ENCODE measurements around the gene PLPPR1. TPM values are rescaled to one million over a fixed set of nuclear protein-coding genes. Genes with fewer than 3 reads are reported as not detected.

The PLPPR1 gene
- total and polyA plus RNA-seq, 2 of the 13 experiments (the other 11 are each of a cell fraction or from before 2014, with no cell fraction given) = 16.0 to 84.7 TPM

GRCh38 chr9:101028346-101029314 lies at the start of gene PLPPR1 (continued):
- TF ChIP-seq ZNF292 (CRISPR knock-in tag; IDR thresholded peaks at IDR 0.05; ENCODE audit: borderline replicate concordance, low read depth) = peak; percentile 54; the same call in 1 of the 2 replicates
- 0 out of 2 replicates have a peak, but pooled peaks have one; percentile 21 for TF ChIP-seq HOMEZ (CRISPR knock-in tag; IDR thresholded peaks at IDR 0.05; ENCODE audit: low read depth)
- no peak for TF ChIP-seq DPF2 (CRISPR knock-in tag; IDR thresholded peaks at IDR 0.05; ENCODE audit: borderline replicate concordance, low read depth)
- peak; percentile 76 for TF ChIP-seq ARID4A (CRISPR knock-in tag; IDR thresholded peaks at IDR 0.05; ENCODE audit: borderline replicate concordance)
- no peak for TF ChIP-seq ZNF383 (CRISPR knock-in tag; IDR thresholded peaks at IDR 0.05; ENCODE audit: borderline replicate concordance)
- TF ChIP-seq PAXIP1 (CRISPR knock-in tag; conservative IDR thresholded peaks at IDR 0.05) = peak; percentile 60
- peak; percentile 94 for TF ChIP-seq UBTF (CRISPR knock-in tag; IDR thresholded peaks at IDR 0.05)
- TF ChIP-seq ZNF704 (CRISPR knock-in tag; IDR thresholded peaks at IDR 0.05; ENCODE audit: borderline replicate concordance) = no peak; the same call in 1 of the 2 replicates
- no peak for TF ChIP-seq ZMAT5 (CRISPR knock-in tag; IDR thresholded peaks at IDR 0.05; ENCODE audit: borderline replicate concordance, low read depth)
